Hematopoietic multipotent progenitor cell treated with erythropoietin and hydrocortisone succinate and interleukin-3 and kit ligand, for 8 days (in vitro differentiated cells): ENCODE results near the gene DMBX1.

Source experiments
- DNase-seq: peaks from one replicate; pipeline ENCODE4 v3.0.0-alpha.2; 2015

Gene DMBX1

GRCh38 chr1:46526691-46527291, 37.2 kb downstream of the DMBX1 start:
- no peak for DNase-seq

GRCh38 chr1:46527474-46528296, 38.0 kb downstream of the DMBX1 start:
- peak; percentile 82 for DNase-seq

GRCh38 chr1:46528297-46528955, 38.8 kb downstream of the DMBX1 start:
- peak; percentile 19 for DNase-seq

GRCh38 chr1:46529031-46529630, 39.5 kb downstream of the DMBX1 start:
- DNase-seq, result no peak

DNA sequence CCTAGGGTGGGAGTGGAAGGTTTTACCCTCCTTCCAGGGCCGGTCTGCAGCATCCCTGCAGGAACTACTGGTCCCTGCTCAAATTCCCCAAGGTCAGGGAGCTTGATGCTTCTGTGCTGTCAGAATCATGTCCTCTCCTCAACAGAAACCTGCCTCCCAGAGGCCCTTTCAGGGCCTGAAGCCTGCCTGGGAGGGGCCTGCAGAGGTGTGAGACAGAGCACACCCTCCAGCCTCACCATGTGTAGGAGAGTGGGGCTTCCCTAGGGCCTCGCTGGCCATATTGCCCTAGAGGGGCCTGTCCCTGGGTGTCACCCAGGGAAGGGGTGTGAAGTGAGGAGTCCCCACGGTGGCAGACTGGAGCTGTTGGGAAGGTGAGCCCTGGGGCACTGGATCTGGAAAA, 40.7 kb downstream of the DMBX1 start:
- no peak for DNase-seq

- DNase-seq, result no peak
Measured at GRCh38 chr1:46530791-46531409, 41.3 kb downstream of the DMBX1 start.

- no peak for DNase-seq
Measured at GRCh38 chr1:46532095-46532494, 42.5 kb downstream of the DMBX1 start.

GRCh38 chr1:46532498-46533178, 43.0 kb downstream of the DMBX1 start:
- peak; percentile 50 for DNase-seq

DNA sequence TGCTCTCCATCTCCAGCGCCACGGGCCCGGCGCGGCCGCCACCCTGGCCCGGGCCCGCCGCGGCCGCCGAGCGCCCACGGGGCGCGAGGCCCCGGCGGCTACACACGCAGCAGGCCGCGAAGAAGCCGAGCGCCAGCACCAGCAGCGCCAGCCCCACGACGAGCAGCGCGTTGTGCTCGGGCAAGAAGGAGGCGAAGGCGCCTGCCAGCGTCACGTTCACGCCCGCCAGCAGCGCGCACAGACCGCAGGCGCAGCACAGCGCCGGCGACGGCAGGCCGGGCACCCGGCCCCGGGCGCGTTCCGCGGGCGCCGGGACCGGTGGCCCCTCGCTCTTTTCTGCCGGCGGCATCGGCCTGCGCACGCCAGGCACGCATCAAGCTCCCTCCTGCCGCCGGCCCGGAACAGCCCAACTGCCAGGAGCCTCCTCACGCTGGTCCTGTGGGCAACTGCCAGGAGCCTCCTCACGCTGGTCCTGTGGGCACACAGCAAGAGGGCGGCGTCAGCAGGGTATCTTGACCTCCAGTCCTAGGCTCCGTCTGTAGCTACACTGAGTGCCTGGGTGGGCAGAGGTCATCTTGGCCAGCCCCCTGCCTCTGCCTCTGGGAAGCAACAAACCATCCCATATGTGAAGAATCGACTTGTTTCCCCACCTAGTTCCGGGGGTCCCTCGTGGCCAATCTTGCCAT, 43.7 kb downstream of the DMBX1 start:
- peak; percentile 16 for DNase-seq

GRCh38 chr1:46535063-46535462, 45.4 kb downstream of the DMBX1 start:
- DNase-seq, result peak; percentile 57

DNA sequence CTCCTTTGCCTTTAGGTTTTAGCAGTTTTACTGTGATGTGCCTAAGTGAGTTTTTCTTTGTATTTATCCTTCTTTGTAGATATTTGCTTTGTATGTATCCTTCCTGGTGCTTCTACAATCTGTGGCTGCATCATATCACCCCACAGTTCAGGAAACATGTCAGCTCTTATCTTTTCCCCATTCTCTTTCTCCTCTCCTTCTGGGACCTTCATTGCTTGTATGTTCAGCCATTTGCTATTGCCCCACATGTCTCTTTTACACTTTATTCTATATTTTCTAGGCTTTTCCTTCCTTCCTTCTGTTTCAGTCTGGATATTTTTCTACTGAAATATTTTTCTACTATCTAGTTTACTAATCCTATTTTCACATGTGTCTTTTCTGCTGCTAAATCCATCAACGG, 46.9 kb downstream of the DMBX1 start:
- DNase-seq, result no peak

DNA sequence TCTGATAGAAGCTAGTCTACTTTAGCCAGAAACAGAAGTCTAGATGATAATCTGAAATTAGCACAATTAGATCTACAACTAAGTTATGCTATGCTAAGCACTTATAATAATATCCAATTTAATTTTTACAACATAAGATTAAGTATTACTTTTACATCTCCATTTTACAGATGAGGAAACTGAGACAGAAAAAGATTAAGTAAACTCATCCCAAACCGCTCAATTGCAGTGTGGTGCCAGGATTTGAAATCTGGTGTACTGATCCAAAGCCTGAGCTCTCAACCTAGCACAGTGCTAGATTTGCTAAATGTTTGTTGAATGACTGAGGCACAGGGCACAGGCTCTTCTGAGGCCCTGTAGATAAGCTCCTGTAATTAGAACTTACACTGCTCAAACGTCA, 48.0 kb downstream of the DMBX1 start:
- no peak for DNase-seq

GRCh38 chr1:46538147-46538546, 48.5 kb downstream of the DMBX1 start:
- no peak for DNase-seq
